ENCODE results near the gene CHI3L1. TPM values are rescaled to one million over a fixed set of nuclear protein-coding genes. Genes with fewer than 3 reads are reported as not detected.

Gene CHI3L1
- total and polyA plus RNA-seq, 8 donors = 1.7 to 12.1 (median 7.9) TPM

DNA sequence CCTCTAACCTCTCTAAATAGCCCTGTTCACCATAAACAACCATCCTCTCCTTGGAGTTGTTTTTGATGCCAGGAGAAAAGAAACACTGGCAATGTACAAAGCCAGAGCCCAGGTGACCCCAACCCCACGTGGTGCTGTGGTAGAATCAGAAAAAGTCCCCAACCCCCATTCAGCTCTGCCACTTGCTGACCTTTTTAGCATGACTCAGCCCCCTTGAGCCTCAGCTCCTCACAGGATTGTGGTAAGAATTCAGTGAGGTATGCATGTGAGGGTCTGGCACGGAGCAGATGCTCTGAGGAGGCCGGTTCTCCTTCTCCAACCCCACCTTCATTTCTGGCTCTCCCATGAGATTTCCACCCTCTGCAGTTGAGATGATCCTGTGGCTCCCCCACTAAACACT lies 11.1 kb upstream of the CHI3L1 start:
- TF ChIP-seq CTCF (IDR thresholded peaks at IDR 0.05) = no peak
- Histone ChIP-seq H3K36me3 (no peaks in the 10 kb centered on the region), H3K9me3 (no peaks in the 10 kb centered on the region), H3K4me3 (no peak overlapping the region), H3K4me1 (no peaks in the 10 kb centered on the region), H3K27ac (no peak overlapping the region), H3K27me3 (no peaks in the 10 kb centered on the region)
- no peak for FAIRE-seq
- ATAC-seq = no peak
- peak in 1 of 6 donors; percentile 23 for DNase-seq
- WGBS, 2 donors = 61 to 66% methylated on average over 3 of the region's 3 CpGs
- intact Hi-C loops (cut with DNase I) = no loop called here

DNA sequence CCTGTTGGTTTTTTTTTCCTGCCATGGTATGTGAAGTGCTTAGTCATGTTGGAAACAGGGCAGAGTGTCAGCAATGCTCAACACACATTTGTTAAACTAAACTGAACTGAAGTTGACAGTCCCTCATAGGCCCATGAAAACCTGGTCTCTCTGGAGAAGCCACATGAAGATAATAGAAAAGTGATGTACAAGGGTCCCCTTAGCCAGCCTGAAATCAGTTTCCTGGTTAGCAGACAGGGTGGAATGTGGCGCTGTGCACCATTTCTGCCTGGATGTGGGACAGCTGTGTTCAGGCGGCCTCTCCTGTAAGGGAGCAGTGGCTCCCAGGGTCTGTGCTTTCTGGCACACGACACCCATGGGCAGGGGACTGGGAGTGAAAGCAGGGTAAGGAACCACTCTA lies 9.9 kb upstream of the CHI3L1 start:
- no peak for ATAC-seq
- Histone ChIP-seq H3K4me3 (no peak overlapping the region), H3K9me3 (no peaks in the 10 kb centered on the region), H3K4me1 (no peaks in the 10 kb centered on the region), H3K27ac (no peak overlapping the region), H3K27me3 (no peaks in the 10 kb centered on the region), H3K36me3 (no peaks in the 10 kb centered on the region)
- peak in 1 of 6 donors; percentile 40 for DNase-seq
- FAIRE-seq = no peak
- 86 to 93% methylated on average over 3 of the region's 3 CpGs for WGBS, 2 donors
- TF ChIP-seq CTCF (IDR thresholded peaks at IDR 0.05) = no peak
- intact Hi-C loops (cut with DNase I) = no loop called here

GRCh38 chr1:203190949-203191348 lies 4.4 kb upstream of the CHI3L1 start:
- no peak for TF ChIP-seq CTCF (IDR thresholded peaks at IDR 0.05)
- no peaks in the 10 kb centered on the region for H3K9me3 ChIP-seq
- DNase-seq = no peak
- H3K27ac ChIP-seq = no peak overlapping the region
- intact Hi-C loops (cut with DNase I) = no loop called here
- H3K27me3 ChIP-seq = no peaks in the 10 kb centered on the region
- WGBS, 2 donors = 87 to 94% methylated on average over 2 of the region's 2 CpGs
- ATAC-seq = no peak
- H3K36me3 ChIP-seq = no peaks in the 10 kb centered on the region
- no peak for FAIRE-seq
- H3K4me3 ChIP-seq = no peak overlapping the region
- no peaks in the 10 kb centered on the region for H3K4me1 ChIP-seq

DNA sequence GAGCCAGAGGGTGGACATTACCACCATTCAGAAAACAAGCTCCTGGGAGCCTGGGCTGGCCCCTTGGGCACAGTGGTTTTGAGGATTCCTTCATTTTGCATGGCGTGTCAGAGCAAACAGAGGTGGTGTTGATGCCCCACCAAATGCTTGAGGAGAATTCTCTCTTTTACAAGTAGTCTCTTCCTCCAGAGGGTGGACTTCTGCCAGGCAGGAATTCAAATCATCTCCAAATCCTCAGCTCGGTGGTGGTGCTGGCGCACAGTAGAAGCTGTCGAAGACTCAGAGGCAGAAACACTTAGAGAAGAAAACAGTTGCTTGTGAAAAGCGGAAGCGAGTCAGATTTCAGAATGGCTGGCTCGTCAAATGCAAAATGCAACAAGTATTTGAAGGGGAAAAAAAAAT lies 3.4 kb upstream of the CHI3L1 start:
- intact Hi-C loops (cut with DNase I) = no loop called here
- no peaks in the 10 kb centered on the region for H3K4me1 ChIP-seq
- TF ChIP-seq CTCF (IDR thresholded peaks at IDR 0.05) = no peak
- no peaks in the 10 kb centered on the region for H3K27me3 ChIP-seq
- no peaks in the 10 kb centered on the region for H3K9me3 ChIP-seq
- ATAC-seq (no peak), DNase-seq (peak in 1 of 6 donors; percentile 25), FAIRE-seq (no peak)
- no peaks in the 10 kb centered on the region for H3K36me3 ChIP-seq
- WGBS, 2 donors = 69 to 83% methylated on average over 7 of the region's 7 CpGs
- no peak overlapping the region for H3K4me3 ChIP-seq
- H3K27ac ChIP-seq = no peak overlapping the region

DNA sequence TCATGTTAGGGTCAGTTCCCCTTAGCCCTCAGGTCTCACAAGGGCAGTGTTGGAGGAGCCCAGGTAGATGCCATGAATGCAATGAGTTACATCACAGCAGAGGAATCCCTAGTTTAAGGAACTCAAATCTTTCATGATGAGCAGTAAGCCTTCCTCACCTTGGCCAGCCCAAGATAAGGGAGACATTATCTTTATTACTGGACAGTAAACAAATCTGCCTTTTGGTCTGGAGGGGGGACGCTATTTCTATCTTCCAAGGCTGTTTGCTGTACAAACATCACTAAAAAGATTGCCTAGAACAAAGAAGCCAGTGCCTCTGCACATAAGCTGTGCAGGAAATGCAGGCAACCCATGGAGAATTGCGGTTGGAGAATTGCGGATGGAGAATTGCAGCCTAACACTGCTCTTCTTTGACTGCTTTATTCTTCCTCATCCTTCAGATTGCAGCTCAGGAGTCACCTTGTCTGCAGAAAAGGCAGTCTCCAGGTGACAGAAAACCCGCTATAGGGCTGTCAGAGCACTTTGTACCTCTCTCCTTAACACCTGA lies 2.3 kb upstream of the CHI3L1 start:
- no peak for FAIRE-seq
- no peaks in the 10 kb centered on the region for H3K4me1 ChIP-seq
- 58 to 63% methylated on average over 4 of the region's 4 CpGs for WGBS, 2 donors
- TF ChIP-seq CTCF (IDR thresholded peaks at IDR 0.05) = no peak
- H3K27me3 ChIP-seq = no peaks in the 10 kb centered on the region
- ATAC-seq = no peak
- DNase-seq = no peak
- no peak overlapping the region for H3K4me3 ChIP-seq
- H3K27ac ChIP-seq = no peak overlapping the region
- intact Hi-C loops (cut with DNase I) = no loop called here
- H3K36me3 ChIP-seq = no peaks in the 10 kb centered on the region
- H3K9me3 ChIP-seq = no peaks in the 10 kb centered on the region

All from pancreas (tissue), 10 donors.